Stimulated activated memory B cell treated with anti-CD40 and anti-IgM and Interleukin-4, amounts not matched to agents 10 μg/mL and 1 μg/mL and 100 μg/mL, for 72 hours (primary cell): ENCODE data around the gene XPO1.

Experiments used
- ATAC-seq: fragments of 150-1000 bp; cut with Tn5 transposase; 2 replicates; pipeline ENCODE4 v1.10.0; 2021
- H3K27ac Mint-ChIP-seq: one replicate; pipeline ENCODE4 v1.8.0; 2022; ENCODE audit warnings: mild to moderate bottlenecking, mixed read lengths
- H3K27me3 Mint-ChIP-seq: one replicate; pipeline ENCODE4 v1.8.0; 2022; ENCODE audit warnings: mixed read lengths
- H3K36me3 Mint-ChIP-seq: one replicate; pipeline ENCODE4 v1.8.0; 2022; ENCODE audit warnings: mixed read lengths
- H3K4me1 Mint-ChIP-seq: one replicate; pipeline ENCODE4 v1.8.0; 2022; ENCODE audit warnings: mixed read lengths
- H3K4me3 Mint-ChIP-seq: one replicate; pipeline ENCODE4 v1.8.0; 2022; ENCODE audit warnings: mild to moderate bottlenecking, moderate library complexity, mixed read lengths
- H3K9me3 Mint-ChIP-seq: one replicate; pipeline ENCODE4 v1.8.0; 2022; ENCODE audit warnings: mixed read lengths

The XPO1 gene

GRCh38 chr2:61538920-61539520, 864 bp upstream of the XPO1 start:
- no peak for ATAC-seq
- H3K9me3 Mint-ChIP-seq = no peaks in the 10 kb centered on the region

GRCh38 chr2:61537950-61538199, 281 bp downstream of the XPO1 start:
- peak overlapping the region; percentile 98 for H3K27ac Mint-ChIP-seq
- H3K4me3 Mint-ChIP-seq = peak overlapping the region; percentile 99
- ATAC-seq = no peak
- peaks cover 6% of the 10 kb centered on the region for H3K36me3 Mint-ChIP-seq
- H3K27me3 Mint-ChIP-seq = no peaks in the 10 kb centered on the region
- no peaks in the 10 kb centered on the region for H3K9me3 Mint-ChIP-seq
- peaks cover 33% of the 10 kb centered on the region for H3K4me1 Mint-ChIP-seq

More at GRCh38 chr2:61538920-61539520, 864 bp upstream of the XPO1 start:
- peaks cover 33% of the 10 kb centered on the region for H3K4me1 Mint-ChIP-seq
- peaks cover 6% of the 10 kb centered on the region for H3K36me3 Mint-ChIP-seq
- H3K27ac Mint-ChIP-seq = peak overlapping the region; percentile 98
- H3K27me3 Mint-ChIP-seq = no peaks in the 10 kb centered on the region
- H3K4me3 Mint-ChIP-seq = peak overlapping the region; percentile 99

GRCh38 chr2:61537277-61537949, 743 bp downstream of the XPO1 start:
- peak overlapping the region; percentile 99 for H3K4me3 Mint-ChIP-seq
- H3K36me3 Mint-ChIP-seq = peaks cover 6% of the 10 kb centered on the region
- ATAC-seq = no peak
- H3K9me3 Mint-ChIP-seq = no peaks in the 10 kb centered on the region
- H3K27ac Mint-ChIP-seq = peak overlapping the region; percentile 98
- H3K27me3 Mint-ChIP-seq = no peaks in the 10 kb centered on the region
- peaks cover 33% of the 10 kb centered on the region for H3K4me1 Mint-ChIP-seq

- H3K4me1 Mint-ChIP-seq = peaks cover 33% of the 10 kb centered on the region
- no peaks in the 10 kb centered on the region for H3K9me3 Mint-ChIP-seq
- peak overlapping the region; percentile 99 for H3K4me3 Mint-ChIP-seq
- no peaks in the 10 kb centered on the region for H3K27me3 Mint-ChIP-seq
- peak overlapping the region; percentile 98 for H3K27ac Mint-ChIP-seq
- ATAC-seq = peak; percentile 79
- H3K36me3 Mint-ChIP-seq = peaks cover 6% of the 10 kb centered on the region
Measured at GRCh38 chr2:61536572-61537276, 1.4 kb downstream of the XPO1 start.

- Mint-ChIP-seq H3K27me3 (no peaks in the 10 kb centered on the region), H3K27ac (peak overlapping the region; percentile 98), H3K9me3 (no peaks in the 10 kb centered on the region), H3K36me3 (peaks cover 6% of the 10 kb centered on the region), H3K4me1 (peaks cover 38% of the 10 kb centered on the region), H3K4me3 (peak overlapping the region; percentile 99)
- no peak for ATAC-seq
Measured at GRCh38 chr2:61536180-61536571, 2.0 kb downstream of the XPO1 start.

- Mint-ChIP-seq H3K4me1 (peaks cover 38% of the 10 kb centered on the region), H3K9me3 (no peaks in the 10 kb centered on the region), H3K4me3 (peak overlapping the region; percentile 99), H3K27ac (peak overlapping the region; percentile 98), H3K36me3 (peaks cover 6% of the 10 kb centered on the region), H3K27me3 (no peaks in the 10 kb centered on the region)
- ATAC-seq = no peak
Measured at GRCh38 chr2:61535449-61535848, 2.7 kb downstream of the XPO1 start.

- H3K4me3 Mint-ChIP-seq = peak overlapping the region; percentile 99
- no peaks in the 10 kb centered on the region for H3K9me3 Mint-ChIP-seq
- peaks cover 42% of the 10 kb centered on the region for H3K4me1 Mint-ChIP-seq
- H3K27me3 Mint-ChIP-seq = no peaks in the 10 kb centered on the region
- peaks cover 6% of the 10 kb centered on the region for H3K36me3 Mint-ChIP-seq
- peak overlapping the region; percentile 98 for H3K27ac Mint-ChIP-seq
- ATAC-seq = no peak
Measured at GRCh38 chr2:61534926-61535325, 3.2 kb downstream of the XPO1 start.

- H3K27ac Mint-ChIP-seq = no peak overlapping the region
- H3K4me3 Mint-ChIP-seq = no peak overlapping the region
- no peaks in the 10 kb centered on the region for H3K9me3 Mint-ChIP-seq
- peaks cover 43% of the 10 kb centered on the region for H3K4me1 Mint-ChIP-seq
- H3K36me3 Mint-ChIP-seq = peaks cover 5% of the 10 kb centered on the region
- no peaks in the 10 kb centered on the region for H3K27me3 Mint-ChIP-seq
- no peak for ATAC-seq
Measured at GRCh38 chr2:61530749-61531148, 7.4 kb downstream of the XPO1 start.

GRCh38 chr2:61529944-61530735, 8.0 kb downstream of the XPO1 start:
- Mint-ChIP-seq H3K27ac (no peak overlapping the region), H3K27me3 (no peaks in the 10 kb centered on the region), H3K4me1 (peaks cover 37% of the 10 kb centered on the region), H3K36me3 (peaks cover 5% of the 10 kb centered on the region), H3K4me3 (no peak overlapping the region), H3K9me3 (no peaks in the 10 kb centered on the region)
- no peak for ATAC-seq

GRCh38 chr2:61520261-61520660, 17.9 kb downstream of the XPO1 start:
- Mint-ChIP-seq H3K4me1 (peaks cover 6% of the 10 kb centered on the region), H3K27me3 (no peaks in the 10 kb centered on the region), H3K36me3 (peaks cover 36% of the 10 kb centered on the region), H3K9me3 (no peaks in the 10 kb centered on the region), H3K27ac (no peak overlapping the region), H3K4me3 (no peak overlapping the region)
- ATAC-seq = no peak

- H3K4me1 Mint-ChIP-seq = peaks cover 9% of the 10 kb centered on the region
- H3K27me3 Mint-ChIP-seq = no peaks in the 10 kb centered on the region
- H3K27ac Mint-ChIP-seq = no peak overlapping the region
- H3K36me3 Mint-ChIP-seq = peaks cover 44% of the 10 kb centered on the region
- no peak overlapping the region for H3K4me3 Mint-ChIP-seq
- no peaks in the 10 kb centered on the region for H3K9me3 Mint-ChIP-seq
- no peak for ATAC-seq
Measured at GRCh38 chr2:61512768-61513398, 25.3 kb downstream of the XPO1 start.

- Mint-ChIP-seq H3K27me3 (no peaks in the 10 kb centered on the region), H3K36me3 (peaks cover 42% of the 10 kb centered on the region), H3K4me3 (no peak overlapping the region), H3K4me1 (peaks cover 15% of the 10 kb centered on the region), H3K9me3 (no peaks in the 10 kb centered on the region), H3K27ac (no peak overlapping the region)
- no peak for ATAC-seq
Measured at GRCh38 chr2:61510674-61511671, 27.2 kb downstream of the XPO1 start.

GRCh38 chr2:61504949-61505348, 33.2 kb downstream of the XPO1 start:
- Mint-ChIP-seq H3K27ac (no peak overlapping the region), H3K4me3 (no peak overlapping the region), H3K4me1 (peaks cover 15% of the 10 kb centered on the region), H3K27me3 (no peaks in the 10 kb centered on the region), H3K36me3 (peaks cover 28% of the 10 kb centered on the region), H3K9me3 (no peaks in the 10 kb centered on the region)
- no peak for ATAC-seq

- H3K9me3 Mint-ChIP-seq = no peaks in the 10 kb centered on the region
- H3K27me3 Mint-ChIP-seq = no peaks in the 10 kb centered on the region
- H3K36me3 Mint-ChIP-seq = peaks cover 30% of the 10 kb centered on the region
- H3K4me3 Mint-ChIP-seq = no peak overlapping the region
- no peak for ATAC-seq
- peaks cover 7% of the 10 kb centered on the region for H3K4me1 Mint-ChIP-seq
- H3K27ac Mint-ChIP-seq = no peak overlapping the region
Measured at GRCh38 chr2:61499060-61499459, 39.1 kb downstream of the XPO1 start.
